ENCODE results near the gene KDELR3. TPM values are rescaled to one million over a fixed set of nuclear protein-coding genes. Genes with fewer than 3 reads are reported as not detected.

KDELR3 gene
- total RNA-seq, 1 experiment from 2014 or later: 15.5 TPM

GRCh38 chr22:38494498-38494897 lies 26.6 kb downstream of the KDELR3 start:
- Histone ChIP-seq H2AFZ (no peak overlapping the region), H3K4me2 (no peak overlapping the region), H3K36me3 (ENCODE audit: low read depth) (peaks cover 97% of the 10 kb centered on the region), H3K79me2 (ENCODE audit: low read depth) (peaks cover 65% of the 10 kb centered on the region), H3F3A (ENCODE audit: insufficient read depth, low read depth) (peaks cover 94% of the 10 kb centered on the region), H4K20me1 (ENCODE audit: insufficient read depth) (peaks cover 87% of the 10 kb centered on the region), H3K4me1 (replicated peaks; ENCODE audit: insufficient read depth) (no peaks in the 10 kb centered on the region), H3K9me2 (ENCODE audit: insufficient read depth) (no peaks in the 10 kb centered on the region), H3K27ac (no peak overlapping the region), H3K4me3 (no peak overlapping the region), H3K27me3 (ENCODE audit: insufficient read depth, low read depth) (no peaks in the 10 kb centered on the region), H3K9me3 (ENCODE audit: insufficient read depth, low read depth) (no peaks in the 10 kb centered on the region)
- no peak for TF ChIP-seq EZH2 (IDR thresholded peaks at IDR 0.05; ENCODE audit: low read depth)
- TF ChIP-seq, protein P1, sequence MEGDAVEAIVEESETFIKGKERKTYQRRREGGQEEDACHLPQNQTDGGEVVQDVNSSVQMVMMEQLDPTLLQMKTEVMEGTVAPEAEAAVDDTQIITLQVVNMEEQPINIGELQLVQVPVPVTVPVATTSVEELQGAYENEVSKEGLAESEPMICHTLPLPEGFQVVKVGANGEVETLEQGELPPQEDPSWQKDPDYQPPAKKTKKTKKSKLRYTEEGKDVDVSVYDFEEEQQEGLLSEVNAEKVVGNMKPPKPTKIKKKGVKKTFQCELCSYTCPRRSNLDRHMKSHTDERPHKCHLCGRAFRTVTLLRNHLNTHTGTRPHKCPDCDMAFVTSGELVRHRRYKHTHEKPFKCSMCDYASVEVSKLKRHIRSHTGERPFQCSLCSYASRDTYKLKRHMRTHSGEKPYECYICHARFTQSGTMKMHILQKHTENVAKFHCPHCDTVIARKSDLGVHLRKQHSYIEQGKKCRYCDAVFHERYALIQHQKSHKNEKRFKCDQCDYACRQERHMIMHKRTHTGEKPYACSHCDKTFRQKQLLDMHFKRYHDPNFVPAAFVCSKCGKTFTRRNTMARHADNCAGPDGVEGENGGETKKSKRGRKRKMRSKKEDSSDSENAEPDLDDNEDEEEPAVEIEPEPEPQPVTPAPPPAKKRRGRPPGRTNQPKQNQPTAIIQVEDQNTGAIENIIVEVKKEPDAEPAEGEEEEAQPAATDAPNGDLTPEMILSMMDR (conservative IDR thresholded peaks at IDR 0.05): no peak
- BruUV-seq (replicated peaks): no TSS peak
- CTCF ChIA-PET: no interaction called here
- intact Hi-C loops (cut with micrococcal nuclease; ENCODE audit: unreplicated experiment): no loop called here
- no peak for DNase-seq
- POLR2A ChIA-PET (ENCODE audit: unreplicated experiment): interaction anchor here (0.7 kb wide), 1 partner anchor 74 kb away, joined by 3 read pairs; no protein-coding TSS in a partner anchor

DNA sequence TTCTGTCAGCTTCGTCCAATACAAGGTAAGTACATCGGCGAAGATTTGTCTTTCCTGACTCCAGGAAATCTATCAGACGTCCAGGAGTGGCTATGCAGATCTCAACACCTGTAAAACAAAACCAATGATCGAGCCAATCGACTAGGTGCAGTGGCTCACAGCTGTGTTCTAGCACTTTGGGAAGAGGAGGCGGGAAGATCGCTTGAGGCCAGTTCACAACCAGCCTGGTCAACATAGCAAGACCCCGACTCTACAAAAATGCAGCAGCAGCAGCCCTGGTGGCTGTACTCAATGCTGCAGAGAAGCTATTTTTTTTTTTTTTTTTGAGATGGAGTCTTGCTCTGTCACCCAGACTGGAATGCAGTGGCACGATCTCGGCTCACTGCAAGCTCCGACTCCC lies 27.0 kb downstream of the KDELR3 start:
- Histone ChIP-seq H3K79me2 (ENCODE audit: low read depth) (peaks cover 65% of the 10 kb centered on the region), H3F3A (ENCODE audit: insufficient read depth, low read depth) (peaks cover 94% of the 10 kb centered on the region), H3K4me1 (replicated peaks; ENCODE audit: insufficient read depth) (no peaks in the 10 kb centered on the region), H3K4me2 (no peak overlapping the region), H3K9me3 (ENCODE audit: insufficient read depth, low read depth) (no peaks in the 10 kb centered on the region), H3K9me2 (ENCODE audit: insufficient read depth) (no peaks in the 10 kb centered on the region), H3K4me3 (no peak overlapping the region), H3K27me3 (ENCODE audit: insufficient read depth, low read depth) (no peaks in the 10 kb centered on the region), H2AFZ (no peak overlapping the region), H4K20me1 (ENCODE audit: insufficient read depth) (peaks cover 87% of the 10 kb centered on the region), H3K36me3 (ENCODE audit: low read depth) (peaks cover 97% of the 10 kb centered on the region), H3K27ac (no peak overlapping the region)
- TF ChIP-seq, protein P1 (conservative IDR thresholded peaks at IDR 0.05): no peak
- no peak for TF ChIP-seq EZH2 (IDR thresholded peaks at IDR 0.05; ENCODE audit: low read depth)
- ChIA-PET CTCF (no interaction called here), POLR2A (ENCODE audit: unreplicated experiment) (interaction anchor here (0.7 kb wide), 1 partner anchor 75 kb away, joined by 3 read pairs; no protein-coding TSS in a partner anchor)
- intact Hi-C loops (cut with micrococcal nuclease; ENCODE audit: unreplicated experiment): no loop called here
- no TSS peak for BruUV-seq (replicated peaks)
- peak in 1 of 2 experiments; percentile 15 for DNase-seq

GRCh38 chr22:38497869-38498268 lies 30.0 kb downstream of the KDELR3 start:
- CTCF ChIA-PET: interaction anchor here (0.6 kb wide), 1 partner anchor 12 kb away, joined by 5 read pairs; no protein-coding TSS in a partner anchor
- H4K20me1 ChIP-seq (ENCODE audit: insufficient read depth): peaks cover 99% of the 10 kb centered on the region
- TF ChIP-seq EZH2 (IDR thresholded peaks at IDR 0.05; ENCODE audit: low read depth): no peak
- TF ChIP-seq, protein P1 (conservative IDR thresholded peaks at IDR 0.05): no peak

More at GRCh38 chr22:38497869-38498268, 30.0 kb downstream of the KDELR3 start:
- peaks cover 89% of the 10 kb centered on the region for H3F3A ChIP-seq (ENCODE audit: insufficient read depth, low read depth)
- H3K79me2 ChIP-seq (ENCODE audit: low read depth): peaks cover 89% of the 10 kb centered on the region
- no peaks in the 10 kb centered on the region for H3K27me3 ChIP-seq (ENCODE audit: insufficient read depth, low read depth)
- intact Hi-C loops (cut with micrococcal nuclease; ENCODE audit: unreplicated experiment): no loop called here
- peaks cover 8% of the 10 kb centered on the region for H3K4me1 ChIP-seq (replicated peaks; ENCODE audit: insufficient read depth)
- POLR2A ChIA-PET (ENCODE audit: unreplicated experiment): interaction anchor here (0.7 kb wide), 1 partner anchor 27 kb away, joined by 5 read pairs; no protein-coding TSS in a partner anchor
- peaks cover 94% of the 10 kb centered on the region for H3K36me3 ChIP-seq (ENCODE audit: low read depth)
- H3K4me2 ChIP-seq: no peak overlapping the region
- H3K9me3 ChIP-seq (ENCODE audit: insufficient read depth, low read depth): no peaks in the 10 kb centered on the region
- H3K27ac ChIP-seq: no peak overlapping the region
- DNase-seq: peak in 1 of 2 experiments; percentile 17
- no peaks in the 10 kb centered on the region for H3K9me2 ChIP-seq (ENCODE audit: insufficient read depth)
- no peak overlapping the region for H2AFZ ChIP-seq
- BruUV-seq (replicated peaks): no TSS peak
- H3K4me3 ChIP-seq: no peak overlapping the region

Data from PC-9 (cell line).